Fibroblast of lung (primary cell): ENCODE data around the gene CCDC12. TPM values are rescaled to one million over a fixed set of nuclear protein-coding genes. Genes with fewer than 3 reads are reported as not detected.

ENCODE experiments used
- DNase-seq, 2 donors: peaks; one replicate each; pipeline versions ENCODE4 v3.0.0 to v3.0.0-alpha.2; 2010; ENCODE audit warnings: low read depth in 2 of 2
- H2AFZ ChIP-seq: 2 replicates; pipeline ENCODE4 v1.5.1; 2012; ENCODE audit warnings: low read length, control low read depth, inconsistent platforms
- H3K27ac ChIP-seq: 2 replicates; pipeline ENCODE4 v1.5.1; 2011; ENCODE audit warnings: low read length, control low read depth; ENCODE audit not compliant: insufficient read depth
- H3K27me3 ChIP-seq: 2 replicates; pipeline ENCODE4 v1.5.1; 2011; ENCODE audit warnings: mild to moderate bottlenecking, low read length; ENCODE audit not compliant: control insufficient read depth, insufficient read depth
- H3K36me3 ChIP-seq: 2 replicates; pipeline ENCODE4 v1.5.1; 2011; ENCODE audit warnings: low read length; ENCODE audit not compliant: control insufficient read depth, insufficient read depth
- H3K4me1 ChIP-seq: 2 replicates; pipeline ENCODE4 v1.5.1; 2011; ENCODE audit warnings: low read length; ENCODE audit not compliant: control insufficient read depth, insufficient read depth; ENCODE audit errors: extremely low read depth
- H3K4me2 ChIP-seq: 2 replicates; pipeline ENCODE4 v1.5.1; 2011; ENCODE audit warnings: low read length, control low read depth; ENCODE audit not compliant: insufficient read depth; ENCODE audit errors: extremely low read depth
- H3K4me3 ChIP-seq, 4 experiments: fragments of 200-600 bp in 1 of 4; sonication (generic) in 1 of 4; replicated peaks in 1 of 4; 2 replicates each; pipeline ENCODE4 v1.5.1; 2011 to 2016; ENCODE audit warnings: low read length in 4 of 4, low read depth in 3 of 4, mild to moderate bottlenecking in 3 of 4, control low read depth in 2 of 4, inconsistent platforms in 1 of 4, mixed read lengths in 1 of 4; ENCODE audit not compliant: insufficient read depth in 1 of 4; ENCODE audit errors: control extremely low read depth in 1 of 4
- H3K79me2 ChIP-seq: 2 replicates; pipeline ENCODE4 v1.5.1; 2012; ENCODE audit warnings: mild to moderate bottlenecking, low read length, inconsistent platforms; ENCODE audit not compliant: control insufficient read depth, insufficient read depth
- H3K9ac ChIP-seq: 2 replicates; pipeline ENCODE4 v1.5.1; 2011; ENCODE audit warnings: mild to moderate bottlenecking, low read length, control low read depth; ENCODE audit not compliant: insufficient read depth
- H3K9me3 ChIP-seq: 2 replicates; pipeline ENCODE4 v1.5.1; 2012; ENCODE audit warnings: low read depth, low read length; ENCODE audit not compliant: control insufficient read depth, insufficient read depth
- H4K20me1 ChIP-seq: 2 replicates; pipeline ENCODE4 v1.5.1; 2011; ENCODE audit warnings: low read length; ENCODE audit not compliant: control insufficient read depth, insufficient read depth; ENCODE audit errors: extremely low read depth
- EZH2 ChIP-seq: IDR thresholded peaks from 2 replicates; pipeline ENCODE4 v1.5.1; 2012; ENCODE audit warnings: low read length, control low read depth, mild to moderate bottlenecking; ENCODE audit errors: missing control alignments
- polyA plus RNA-seq, 2 donors: library from polyadenylated mRNA; depleted of rRNA in 1 of 2; stranded (reverse) in 1 of 2; unstranded in 1 of 2; fragments of >200 nt; gene quantifications; 2 replicates each; pipeline ENCODE4 v1.2.1, GENCODE V29; 2011 to 2012; ENCODE audit warnings: missing spikeins in 1 of 2
- total RNA-seq: library from RNA; depleted of rRNA; stranded (reverse); fragments of >200 nt; gene quantifications from 2 replicates; pipeline ENCODE4 v1.2.1, GENCODE V29; 2014
- TF ChIP-seq, protein P1 (sequence below), 2 donors: IDR thresholded peaks in 1 of 2; conservative IDR thresholded peaks in 1 of 2; 1 replicate in 1 of 2; 2 replicates in 1 of 2; pipeline ENCODE4 v1.5.1; 2011 to 2012; ENCODE audit warnings: low read length in 2 of 2, control low read depth in 1 of 2, inconsistent platforms in 1 of 2, low read depth in 1 of 2, mild to moderate bottlenecking in 1 of 2

CCDC12 gene
- total and polyA plus RNA-seq, 2 donors (not counting 1 experiment from before 2014, with no cell fraction given) = 28.0 to 29.2 TPM

DNA sequence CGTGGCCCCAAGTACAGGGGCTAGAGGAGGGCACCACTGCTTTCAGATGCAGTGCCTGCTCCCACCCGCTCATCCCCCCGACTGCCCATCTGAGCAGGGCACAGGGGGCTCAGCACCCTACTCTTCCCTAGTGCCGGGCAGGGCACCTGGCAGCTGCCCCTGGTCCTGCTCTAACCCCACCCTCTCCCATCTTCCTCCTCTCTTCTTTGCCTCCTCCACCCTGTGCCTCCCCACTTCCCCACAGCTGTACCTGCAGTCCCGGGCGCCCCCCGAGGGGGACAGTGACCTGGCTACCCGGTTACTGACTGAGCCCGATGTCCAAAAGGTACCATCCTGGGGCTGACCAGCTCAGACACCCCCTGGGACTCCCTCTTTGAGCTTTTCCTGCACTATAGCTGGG lies 15.7 kb upstream of the CCDC12 start:
- Histone ChIP-seq H4K20me1 (no peaks in the 10 kb centered on the region), H3K9ac (no peak overlapping the region), H3K36me3 (no peaks in the 10 kb centered on the region), H3K4me3 (no peak overlapping the region), H3K27me3 (no peaks in the 10 kb centered on the region), H2AFZ (no peak overlapping the region), H3K27ac (no peak overlapping the region), H3K79me2 (no peaks in the 10 kb centered on the region), H3K4me1 (no peaks in the 10 kb centered on the region), H3K4me2 (no peak overlapping the region), H3K9me3 (no peaks in the 10 kb centered on the region)
- TF ChIP-seq EZH2 = no peak
- TF ChIP-seq, protein P1, sequence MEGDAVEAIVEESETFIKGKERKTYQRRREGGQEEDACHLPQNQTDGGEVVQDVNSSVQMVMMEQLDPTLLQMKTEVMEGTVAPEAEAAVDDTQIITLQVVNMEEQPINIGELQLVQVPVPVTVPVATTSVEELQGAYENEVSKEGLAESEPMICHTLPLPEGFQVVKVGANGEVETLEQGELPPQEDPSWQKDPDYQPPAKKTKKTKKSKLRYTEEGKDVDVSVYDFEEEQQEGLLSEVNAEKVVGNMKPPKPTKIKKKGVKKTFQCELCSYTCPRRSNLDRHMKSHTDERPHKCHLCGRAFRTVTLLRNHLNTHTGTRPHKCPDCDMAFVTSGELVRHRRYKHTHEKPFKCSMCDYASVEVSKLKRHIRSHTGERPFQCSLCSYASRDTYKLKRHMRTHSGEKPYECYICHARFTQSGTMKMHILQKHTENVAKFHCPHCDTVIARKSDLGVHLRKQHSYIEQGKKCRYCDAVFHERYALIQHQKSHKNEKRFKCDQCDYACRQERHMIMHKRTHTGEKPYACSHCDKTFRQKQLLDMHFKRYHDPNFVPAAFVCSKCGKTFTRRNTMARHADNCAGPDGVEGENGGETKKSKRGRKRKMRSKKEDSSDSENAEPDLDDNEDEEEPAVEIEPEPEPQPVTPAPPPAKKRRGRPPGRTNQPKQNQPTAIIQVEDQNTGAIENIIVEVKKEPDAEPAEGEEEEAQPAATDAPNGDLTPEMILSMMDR (conservative IDR thresholded peaks at IDR 0.05 in 1 of 2, IDR thresholded peaks at IDR 0.05 in 1 of 2; ENCODE audit: low read depth in 1 of 2, low read length in 2 of 2) = no peak
- no peak for DNase-seq

DNA sequence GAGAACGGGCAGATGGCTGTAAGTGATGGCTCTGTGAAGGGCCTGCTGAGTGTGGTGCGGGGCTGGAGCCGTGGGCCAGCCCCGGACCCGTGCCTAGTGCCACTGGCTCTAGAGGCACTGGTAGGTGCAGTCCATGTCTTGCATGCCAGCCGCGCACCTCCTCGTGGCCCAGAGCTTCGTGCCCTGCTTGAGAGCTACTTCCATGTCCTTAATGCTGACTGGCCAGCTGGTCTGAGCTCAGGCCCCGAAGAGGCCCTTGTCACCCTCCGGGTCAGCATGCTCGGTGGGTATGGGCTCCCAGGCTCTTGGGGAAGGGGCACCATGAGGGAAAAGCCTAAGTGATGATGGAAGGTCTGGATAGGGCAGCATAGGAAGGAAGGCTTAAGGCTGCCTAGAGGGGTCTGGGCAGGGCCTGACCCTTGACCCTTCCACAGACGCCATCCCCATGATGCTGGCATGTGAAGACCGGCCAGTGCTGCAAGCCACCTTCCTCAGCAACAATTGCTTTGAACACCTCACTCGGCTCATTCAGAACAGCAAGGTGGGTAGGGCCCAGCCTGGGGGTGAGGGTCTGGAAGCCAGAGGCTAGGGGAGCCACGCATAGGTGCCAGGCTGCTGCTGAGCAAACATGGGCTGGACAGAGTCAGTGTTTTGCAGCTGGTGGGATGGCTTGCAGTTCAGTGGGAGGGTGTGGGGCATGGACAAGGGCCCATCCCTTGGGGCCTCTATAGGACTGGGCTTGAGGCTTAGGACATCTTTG lies 15.0 kb upstream of the CCDC12 start:
- no peak for TF ChIP-seq EZH2
- TF ChIP-seq, protein P1 (conservative IDR thresholded peaks at IDR 0.05 in 1 of 2, IDR thresholded peaks at IDR 0.05 in 1 of 2; ENCODE audit: low read depth in 1 of 2, low read length in 2 of 2) = no peak

DNA sequence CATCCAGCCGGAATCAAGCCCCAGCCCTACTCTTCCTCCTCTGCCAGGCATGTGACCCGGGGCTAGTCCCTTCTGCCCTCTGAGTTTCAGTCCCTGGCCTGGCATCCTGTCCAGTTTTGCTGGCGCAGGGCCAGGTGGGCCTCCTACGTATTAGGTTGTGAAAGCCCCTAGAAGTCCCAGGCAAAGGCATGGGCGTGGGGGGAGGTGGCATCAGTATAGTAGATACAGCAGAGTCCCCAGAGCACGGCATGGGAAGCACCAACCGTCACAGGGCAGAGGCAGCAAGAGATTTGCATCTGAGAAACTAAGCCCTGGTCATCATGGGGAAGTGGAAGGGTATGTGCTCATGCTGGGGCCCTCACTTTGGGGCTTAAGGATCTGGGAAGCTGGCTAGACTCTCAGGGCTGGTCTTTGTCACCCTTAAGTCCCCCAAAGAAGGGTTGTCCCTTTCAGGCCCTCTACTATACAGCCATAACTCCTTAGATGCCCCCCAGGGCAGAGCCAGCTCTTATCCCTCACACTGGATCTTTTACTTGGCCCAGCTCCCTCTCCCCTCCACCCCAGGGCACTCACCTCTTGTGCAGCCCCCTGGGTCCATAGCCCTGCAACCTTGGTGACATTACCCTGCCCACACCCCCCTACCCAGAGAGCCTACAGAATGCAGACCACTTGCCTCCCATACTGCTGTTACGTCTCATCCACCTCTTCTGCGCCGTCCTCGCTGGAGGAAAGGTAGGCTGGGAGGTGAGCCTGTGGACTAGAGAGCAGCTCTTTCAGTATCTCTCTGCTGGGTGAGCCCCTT lies 14.2 kb upstream of the CCDC12 start:
- no peaks in the 10 kb centered on the region for H3K79me2 ChIP-seq
- H2AFZ ChIP-seq = no peak overlapping the region
- TF ChIP-seq EZH2 = no peak
- TF ChIP-seq, protein P1 (conservative IDR thresholded peaks at IDR 0.05 in 1 of 2, IDR thresholded peaks at IDR 0.05 in 1 of 2; ENCODE audit: low read depth in 1 of 2, low read length in 2 of 2) = no peak
- no peak overlapping the region for H3K9ac ChIP-seq
- no peaks in the 10 kb centered on the region for H4K20me1 ChIP-seq
- no peak overlapping the region for H3K4me2 ChIP-seq
- H3K27me3 ChIP-seq = no peaks in the 10 kb centered on the region
- no peak overlapping the region for H3K4me3 ChIP-seq
- H3K27ac ChIP-seq = no peak overlapping the region
- H3K9me3 ChIP-seq = no peaks in the 10 kb centered on the region
- no peak for DNase-seq
- H3K36me3 ChIP-seq = no peaks in the 10 kb centered on the region
- H3K4me1 ChIP-seq = no peaks in the 10 kb centered on the region

More for the DNA sequence above, 15.0 kb upstream of the CCDC12 start:
- Histone ChIP-seq H3K79me2 (no peaks in the 10 kb centered on the region), H3K27me3 (no peaks in the 10 kb centered on the region), H3K9me3 (no peaks in the 10 kb centered on the region), H3K9ac (no peak overlapping the region), H4K20me1 (no peaks in the 10 kb centered on the region), H3K4me2 (no peak overlapping the region), H3K4me1 (no peaks in the 10 kb centered on the region), H3K27ac (no peak overlapping the region), H3K36me3 (no peaks in the 10 kb centered on the region), H2AFZ (no peak overlapping the region), H3K4me3 (no peak overlapping the region)
- no peak for DNase-seq
